AG10803 (cell line): Measurements from ENCODE around the gene CASZ1.

Experiments
- DNase-seq: peaks from one replicate; pipeline ENCODE4 v3.0.0; 2010; ENCODE audit warnings: low read depth
- H3K4me3 ChIP-seq: 2 replicates; pipeline ENCODE4 v1.5.1; 2011; ENCODE audit warnings: mild to moderate bottlenecking, low read length, control low read depth
- TF ChIP-seq, protein P1 (sequence below): conservative IDR thresholded peaks from 2 replicates; pipeline ENCODE4 v1.5.1; 2011; ENCODE audit warnings: mild to moderate bottlenecking, low read length, control low read depth, inconsistent platforms

Gene CASZ1

DNA sequence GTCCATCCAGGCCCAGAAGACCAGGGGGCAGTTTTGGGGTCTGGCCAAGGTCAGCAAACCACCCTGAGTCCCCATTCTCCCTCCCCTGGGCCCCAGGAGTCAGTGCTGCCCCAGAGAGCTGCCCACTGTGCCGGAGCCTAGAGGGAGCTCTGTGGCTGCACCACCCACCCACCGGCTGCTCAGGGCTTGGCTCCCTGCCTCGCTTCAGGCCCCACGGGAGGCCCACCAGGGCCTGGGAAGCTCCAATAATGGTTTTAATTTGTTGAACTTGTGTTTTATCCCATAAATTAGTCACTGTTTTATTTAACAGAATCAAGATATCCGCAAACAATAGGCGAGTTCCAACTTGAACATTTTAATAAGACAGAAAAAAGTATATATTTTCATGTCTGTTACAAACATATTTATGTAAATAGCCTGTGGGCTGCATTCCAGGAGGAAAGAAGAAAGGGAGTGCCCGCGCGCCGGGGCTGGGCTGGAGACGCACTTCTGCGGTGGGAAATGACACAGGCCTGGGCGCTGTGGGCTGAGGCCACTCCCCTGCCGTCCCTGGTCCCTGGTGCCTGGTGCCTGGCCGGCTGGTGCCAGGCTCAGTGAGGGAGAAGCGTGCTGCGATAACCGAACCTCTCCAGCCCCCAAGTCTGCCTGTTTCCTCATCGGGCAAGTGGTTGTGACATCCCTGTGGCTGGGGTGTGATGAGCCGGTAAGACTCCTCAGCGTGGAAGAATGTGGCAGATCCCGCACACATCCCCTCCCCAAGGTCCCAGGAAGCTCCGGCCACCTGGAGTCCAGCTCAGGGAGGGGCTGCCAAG is 161.2 kb downstream of the CASZ1 start:
- H3K4me3 ChIP-seq = no peak overlapping the region
- TF ChIP-seq, protein P1, sequence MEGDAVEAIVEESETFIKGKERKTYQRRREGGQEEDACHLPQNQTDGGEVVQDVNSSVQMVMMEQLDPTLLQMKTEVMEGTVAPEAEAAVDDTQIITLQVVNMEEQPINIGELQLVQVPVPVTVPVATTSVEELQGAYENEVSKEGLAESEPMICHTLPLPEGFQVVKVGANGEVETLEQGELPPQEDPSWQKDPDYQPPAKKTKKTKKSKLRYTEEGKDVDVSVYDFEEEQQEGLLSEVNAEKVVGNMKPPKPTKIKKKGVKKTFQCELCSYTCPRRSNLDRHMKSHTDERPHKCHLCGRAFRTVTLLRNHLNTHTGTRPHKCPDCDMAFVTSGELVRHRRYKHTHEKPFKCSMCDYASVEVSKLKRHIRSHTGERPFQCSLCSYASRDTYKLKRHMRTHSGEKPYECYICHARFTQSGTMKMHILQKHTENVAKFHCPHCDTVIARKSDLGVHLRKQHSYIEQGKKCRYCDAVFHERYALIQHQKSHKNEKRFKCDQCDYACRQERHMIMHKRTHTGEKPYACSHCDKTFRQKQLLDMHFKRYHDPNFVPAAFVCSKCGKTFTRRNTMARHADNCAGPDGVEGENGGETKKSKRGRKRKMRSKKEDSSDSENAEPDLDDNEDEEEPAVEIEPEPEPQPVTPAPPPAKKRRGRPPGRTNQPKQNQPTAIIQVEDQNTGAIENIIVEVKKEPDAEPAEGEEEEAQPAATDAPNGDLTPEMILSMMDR = no peak
- peak; percentile 75 for DNase-seq

DNA sequence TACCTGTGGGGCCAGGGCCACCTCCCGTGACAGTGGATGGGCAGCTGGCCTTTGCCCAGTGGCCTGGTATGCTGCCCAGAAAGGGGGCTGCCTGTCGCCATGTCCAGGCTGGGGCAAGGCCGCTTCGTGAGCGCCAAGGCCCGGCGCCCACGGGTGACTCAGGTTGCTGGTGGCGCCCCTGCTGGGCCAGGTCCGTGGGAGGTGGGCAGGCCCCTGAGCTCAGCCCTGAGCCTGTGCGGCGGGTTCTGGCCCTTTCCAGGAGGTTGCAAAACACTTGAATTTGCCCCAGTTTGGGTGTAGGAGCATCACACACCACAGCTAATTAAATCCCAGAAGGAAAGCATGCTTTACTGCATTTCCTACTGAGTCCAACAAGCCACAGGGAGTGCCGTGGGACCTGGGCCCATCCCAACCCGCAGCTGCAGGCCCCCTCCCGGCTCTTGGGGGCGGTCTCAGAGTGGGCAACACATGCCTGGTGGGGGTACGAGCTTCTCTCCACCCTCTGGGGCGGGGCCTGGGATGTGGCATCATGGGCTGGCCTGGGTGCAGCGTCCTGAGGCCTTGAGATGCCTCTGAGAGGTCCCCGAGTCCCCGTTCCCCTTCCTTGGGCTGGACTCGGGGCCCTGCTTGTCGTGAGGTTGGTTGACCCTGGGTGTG is 161.9 kb downstream of the CASZ1 start:
- DNase-seq = peak; percentile 80
- TF ChIP-seq, protein P1 = no peak
- H3K4me3 ChIP-seq = no peak overlapping the region

DNA sequence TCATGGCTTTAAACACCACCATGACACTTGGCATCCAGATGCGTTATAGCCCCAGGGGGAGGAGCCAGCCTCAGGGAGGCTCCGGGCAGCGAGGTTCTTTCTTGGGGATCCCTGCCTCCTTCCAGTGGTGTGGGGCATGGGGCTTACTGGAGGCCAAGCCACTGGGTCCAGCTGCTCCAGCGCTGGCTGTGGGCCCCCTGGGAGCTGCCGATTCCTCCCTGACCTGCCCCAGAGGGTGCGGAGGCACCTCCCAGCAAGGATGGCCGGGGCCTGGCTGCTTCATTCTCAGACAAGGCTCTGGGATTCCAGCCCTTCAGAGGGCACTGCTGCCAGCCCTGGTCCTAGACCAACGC is 162.4 kb downstream of the CASZ1 start:
- no peak for DNase-seq
- no peak overlapping the region for H3K4me3 ChIP-seq
- TF ChIP-seq, protein P1 = no peak

DNA sequence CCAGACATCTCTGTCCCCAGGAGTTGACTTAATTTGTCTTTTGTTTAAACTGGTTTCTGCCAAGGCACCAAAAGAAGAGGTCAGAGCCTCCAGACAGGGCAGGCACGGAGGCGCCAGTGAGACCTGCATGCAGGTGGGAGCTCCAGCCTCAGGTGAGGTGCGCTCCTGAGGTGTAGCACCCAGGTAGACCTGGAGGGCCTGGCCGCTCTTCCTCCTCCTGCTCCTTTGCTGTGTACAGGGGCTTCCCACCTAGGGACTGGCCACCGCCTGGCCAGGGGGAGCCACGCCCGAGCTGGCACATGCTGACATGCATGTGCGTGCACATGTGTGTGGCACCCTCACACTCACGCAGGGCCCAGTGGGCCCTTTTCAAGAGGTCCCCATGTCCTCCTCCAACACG is 163.0 kb downstream of the CASZ1 start:
- no peak for DNase-seq
- H3K4me3 ChIP-seq = no peak overlapping the region
- TF ChIP-seq, protein P1 = no peak

DNA sequence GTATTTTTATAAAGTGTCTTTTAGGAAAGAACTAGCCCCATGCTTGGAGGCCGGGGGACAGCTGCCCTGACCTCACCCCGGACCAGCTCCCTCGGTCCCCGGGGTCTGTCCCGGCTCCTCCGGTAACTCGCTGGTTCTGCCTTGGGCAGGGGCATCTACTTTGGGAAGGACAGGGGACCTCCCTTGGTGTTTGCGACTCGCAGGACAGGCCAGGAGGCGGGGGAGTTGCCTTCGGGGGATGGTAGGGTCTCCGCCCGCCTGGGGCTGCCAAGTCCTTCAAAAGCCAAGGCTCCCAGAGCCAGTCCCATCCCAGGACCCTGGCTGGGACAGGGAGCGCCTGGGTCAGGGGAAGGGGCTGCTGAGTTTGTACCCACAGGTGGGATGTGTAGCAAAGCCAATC is 163.8 kb downstream of the CASZ1 start:
- TF ChIP-seq, protein P1 = no peak
- no peak overlapping the region for H3K4me3 ChIP-seq
- DNase-seq = no peak

DNA sequence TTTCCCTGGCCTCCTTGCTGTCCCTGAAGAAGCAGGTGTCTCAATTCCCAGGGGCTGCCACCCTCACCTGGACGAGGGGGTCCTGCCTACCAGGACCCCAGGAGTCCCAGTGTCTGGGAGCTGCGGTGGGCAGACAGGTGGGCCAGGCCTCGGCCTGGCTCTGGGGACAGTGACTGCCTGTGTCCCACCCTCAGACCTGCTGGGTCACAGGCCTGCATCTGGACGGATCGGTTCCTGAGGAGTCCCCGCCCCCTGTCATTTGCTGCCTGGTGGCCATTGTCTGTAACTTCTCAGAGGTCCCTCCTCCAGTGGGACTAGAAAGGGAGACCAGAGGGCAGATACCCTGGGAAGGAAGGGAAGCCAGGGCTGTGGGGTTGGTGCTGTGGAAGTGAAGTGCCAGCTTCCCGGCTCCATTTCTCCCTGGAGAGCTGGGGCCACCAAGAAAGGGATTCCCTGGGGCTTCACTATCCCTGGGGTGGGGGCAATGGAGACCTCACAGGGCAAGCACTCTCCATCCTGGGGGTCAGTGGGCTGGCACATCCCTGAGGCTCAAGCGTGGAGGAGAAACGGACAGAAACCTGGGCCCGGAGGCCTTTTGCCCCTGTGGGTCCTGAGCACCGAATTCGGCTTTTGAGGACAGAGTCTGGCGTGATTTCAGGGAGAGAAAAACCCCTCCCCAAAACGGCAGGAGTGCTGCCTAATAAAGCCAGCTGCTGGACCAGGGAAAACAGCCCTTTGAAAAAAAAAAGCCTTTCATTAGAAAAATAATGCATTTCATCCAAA is 164.4 kb downstream of the CASZ1 start:
- DNase-seq = no peak
- TF ChIP-seq, protein P1 = no peak
- no peak overlapping the region for H3K4me3 ChIP-seq
